GM18499 (cell line): ENCODE results near the gene PSMG4.

Source experiments
- ATAC-seq: cut with Tn5 transposase; IDR thresholded peaks from one replicate; pipeline ENCODE4 v1.9.1; 2021; ENCODE audit warnings: moderate number of reproducible peaks; ENCODE audit not compliant: insufficient read depth, unreplicated experiment

The PSMG4 gene

DNA sequence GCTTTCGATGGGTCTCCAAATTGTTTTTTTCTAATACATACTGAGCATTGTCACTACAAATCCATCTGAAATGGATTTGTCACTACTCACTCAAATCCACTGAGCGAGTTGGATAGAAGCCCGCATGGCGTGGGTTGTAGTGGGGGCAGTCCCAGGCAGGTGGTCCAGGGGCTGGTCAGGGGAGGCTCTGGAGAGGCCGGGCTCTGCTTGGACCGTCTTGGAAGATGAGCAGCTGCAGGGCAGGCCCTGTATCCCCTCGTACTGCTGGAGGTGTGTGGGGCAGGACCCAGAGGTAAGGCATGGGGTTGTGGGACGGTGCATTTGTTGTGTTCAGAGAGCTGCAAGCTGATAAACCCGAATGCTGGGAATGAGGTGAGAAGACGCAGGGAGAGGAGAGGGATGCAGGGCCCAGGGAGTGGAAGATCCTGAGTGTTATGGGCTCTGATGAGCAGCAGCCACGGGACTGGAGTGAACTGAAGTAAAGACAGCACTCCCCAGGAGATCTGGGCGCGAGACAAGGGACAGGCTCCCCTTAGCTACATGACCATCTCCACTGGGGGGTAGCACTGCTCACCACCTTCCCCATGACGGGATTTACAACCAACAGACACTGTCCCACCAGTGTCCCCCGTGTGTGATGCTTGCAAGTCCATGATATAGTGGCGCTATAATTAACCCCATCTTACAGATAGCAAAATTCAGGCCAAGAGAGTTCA, 45.9 kb downstream of the PSMG4 start:
- no peak for ATAC-seq

GRCh38 chr6:3305216-3305565, 46.4 kb downstream of the PSMG4 start:
- no peak for ATAC-seq

DNA sequence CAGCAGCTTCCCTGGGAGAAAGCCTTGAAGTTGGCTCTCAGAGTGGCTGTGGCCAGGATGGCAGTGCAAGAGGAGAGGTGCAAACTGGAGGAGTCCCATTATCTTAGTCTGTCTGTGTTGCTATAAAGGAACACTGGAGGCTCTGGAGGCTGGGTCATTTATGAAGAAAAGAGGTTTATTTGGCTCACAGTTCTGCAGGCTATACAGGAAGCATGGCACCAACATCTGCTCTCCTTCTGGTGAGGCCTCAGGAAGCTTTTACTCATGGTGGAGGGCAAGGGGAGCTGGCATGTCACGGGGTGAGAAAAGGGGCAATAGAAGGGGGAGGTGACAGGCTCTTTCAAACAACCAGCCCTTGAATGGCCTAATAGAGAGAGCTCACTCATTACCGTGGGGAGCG, 47.1 kb downstream of the PSMG4 start:
- ATAC-seq: no peak

DNA sequence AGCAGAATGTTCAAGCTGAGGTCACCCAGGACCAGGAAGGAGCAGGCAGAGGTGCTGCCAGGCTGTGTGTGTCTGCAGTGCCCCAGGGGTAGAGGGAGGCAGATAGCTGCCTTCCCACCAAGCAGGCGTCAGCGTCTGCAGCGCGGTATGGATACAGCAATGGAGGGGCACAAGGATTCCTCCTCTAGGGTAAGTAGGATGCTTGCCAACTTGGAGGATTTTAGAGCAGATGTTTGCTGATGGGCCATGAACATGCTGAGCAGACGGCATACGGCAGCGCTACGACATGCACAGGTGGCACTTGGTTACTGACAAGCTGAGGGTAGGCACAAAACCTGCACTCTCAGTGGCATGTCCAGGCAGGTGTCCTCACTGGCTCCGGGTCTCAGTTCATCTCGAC, 48.1 kb downstream of the PSMG4 start:
- ATAC-seq: no peak

DNA sequence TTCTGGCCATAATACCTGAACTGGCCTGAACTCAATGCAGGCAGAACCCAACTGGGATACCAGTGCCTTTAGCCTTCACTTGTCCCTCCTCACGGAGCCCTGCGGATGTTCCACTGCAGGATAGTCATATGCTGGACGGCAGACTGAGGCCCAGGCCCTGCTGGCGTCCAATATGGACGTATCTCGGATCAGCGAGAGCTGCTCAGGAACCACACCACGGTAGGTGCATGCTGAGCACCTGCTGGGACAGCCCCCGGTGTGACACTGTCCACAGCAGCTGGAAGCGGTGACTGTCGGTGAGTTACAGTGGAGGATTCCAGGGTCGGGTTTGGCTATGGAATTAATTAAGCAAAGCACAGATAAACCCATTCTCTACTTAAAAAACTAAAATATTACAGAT, 48.7 kb downstream of the PSMG4 start:
- no peak for ATAC-seq

- ATAC-seq: no peak
Observed at GRCh38 chr6:3308106-3308505, 49.4 kb downstream of the PSMG4 start.

- no peak for ATAC-seq
Observed at GRCh38 chr6:3309391-3310050, 50.8 kb downstream of the PSMG4 start.

- no peak for ATAC-seq
Observed at GRCh38 chr6:3310051-3310448, 51.3 kb downstream of the PSMG4 start.

- no peak for ATAC-seq
Observed at GRCh38 chr6:3310703-3311102, 52.0 kb downstream of the PSMG4 start.

GRCh38 chr6:3311826-3312225, 53.1 kb downstream of the PSMG4 start:
- no peak for ATAC-seq

DNA sequence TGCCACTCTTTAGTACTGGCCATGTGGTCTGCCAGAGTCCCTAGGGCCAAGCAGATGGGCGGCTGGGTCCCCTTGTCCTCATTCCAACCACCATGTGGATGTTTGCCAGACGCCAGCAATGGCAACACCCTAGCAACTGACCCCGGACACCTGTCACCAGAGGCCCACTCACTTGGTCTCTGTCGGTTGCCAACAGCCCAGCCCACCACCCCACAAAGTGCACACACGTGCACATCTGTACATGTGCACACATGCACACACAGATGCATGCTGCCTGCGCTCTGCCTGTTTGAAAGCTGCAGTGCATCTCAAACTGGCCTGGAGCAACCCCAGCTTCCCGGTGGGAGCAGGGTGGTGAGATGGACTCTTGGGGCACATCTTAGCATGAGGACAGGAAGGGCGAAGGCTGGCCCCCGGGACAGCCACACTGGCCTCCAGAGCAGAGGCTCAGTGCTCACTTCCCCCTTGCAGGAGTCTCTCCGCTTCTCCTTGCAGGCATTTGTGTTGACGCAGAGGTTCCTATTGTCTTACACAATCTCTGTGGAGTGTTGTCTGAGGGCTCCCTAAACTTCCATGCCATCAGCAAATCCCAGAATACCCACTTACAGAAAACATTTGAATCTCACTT, 54.0 kb downstream of the PSMG4 start:
- ATAC-seq: no peak

DNA sequence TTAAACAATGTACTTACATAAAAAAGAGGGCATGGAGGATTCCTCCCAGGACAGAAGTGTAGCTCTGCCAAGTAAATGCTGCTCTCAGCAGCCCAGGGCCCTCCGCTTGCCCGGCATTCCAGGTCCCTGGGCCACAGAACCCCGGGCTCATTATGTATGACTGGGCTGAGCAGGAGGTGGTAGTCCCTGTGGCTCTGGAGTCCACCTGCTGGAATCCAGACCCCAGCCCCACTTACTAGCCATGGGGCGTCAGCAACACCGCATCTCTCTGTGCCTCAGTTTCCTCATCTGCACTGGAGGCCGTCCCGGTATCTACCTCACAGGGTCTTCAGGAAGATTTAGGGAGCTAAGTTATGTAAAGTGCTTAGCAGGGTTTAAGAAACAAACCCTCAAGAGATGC, 55.4 kb downstream of the PSMG4 start:
- ATAC-seq: no peak

DNA sequence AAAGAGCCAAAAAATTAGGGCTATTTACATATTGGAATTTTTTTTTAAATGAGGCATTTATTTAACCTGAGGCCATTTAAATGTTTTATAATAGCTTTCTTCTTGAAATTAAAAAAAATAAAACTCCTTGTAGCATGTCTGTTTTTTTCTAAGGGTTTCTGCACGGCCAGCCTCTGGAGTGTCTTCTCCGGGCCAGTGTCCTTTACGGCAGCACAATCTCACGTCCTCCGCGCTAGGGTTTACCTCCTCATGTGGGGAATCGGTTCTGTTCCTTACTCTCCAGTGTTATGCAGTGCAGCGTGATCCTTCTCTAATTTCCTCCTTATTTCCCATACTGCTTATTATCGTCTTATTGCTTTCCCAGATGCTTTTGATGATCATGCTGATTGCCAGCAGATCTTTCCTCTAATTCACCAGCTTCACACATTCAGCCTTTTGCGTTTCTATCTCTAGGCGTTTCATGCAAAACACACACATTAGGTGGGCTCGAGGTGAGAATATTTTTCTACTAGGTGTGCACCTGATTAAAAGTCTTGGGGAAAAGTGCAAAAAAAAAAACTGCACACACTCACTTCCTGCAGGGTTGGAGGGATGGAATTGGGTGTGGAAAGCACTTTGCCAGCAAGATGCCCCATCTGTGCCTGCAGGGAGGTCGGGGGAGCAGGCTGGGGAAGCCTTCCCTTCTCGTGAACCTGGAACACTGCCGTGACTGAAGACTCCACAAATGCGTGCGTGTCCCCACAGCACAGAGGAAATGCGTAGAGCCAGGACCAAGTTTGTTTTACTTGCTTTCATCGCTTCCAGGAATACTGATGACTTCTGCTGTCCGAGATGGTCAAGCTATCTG, 56.1 kb downstream of the PSMG4 start:
- ATAC-seq: no peak

DNA sequence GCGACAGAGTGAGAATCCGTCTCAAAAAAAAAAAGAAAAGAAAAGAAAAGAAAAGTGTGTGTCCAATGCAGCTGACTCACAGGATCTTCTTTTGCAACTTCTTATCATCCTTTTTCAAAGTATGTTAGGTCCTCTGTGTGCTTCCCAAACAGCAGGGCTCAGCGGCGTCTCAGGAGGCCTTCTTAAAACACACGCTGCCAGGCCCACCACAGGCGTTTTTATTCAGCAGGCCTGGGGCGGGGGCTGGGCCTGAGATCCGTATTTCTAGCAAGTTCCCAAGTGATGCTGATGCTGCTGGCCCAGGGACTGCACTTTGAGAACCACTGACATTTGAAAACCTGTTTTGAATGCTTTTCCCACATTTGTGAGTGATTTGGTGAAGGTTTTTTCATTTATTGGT, 57.1 kb downstream of the PSMG4 start:
- no peak for ATAC-seq

DNA sequence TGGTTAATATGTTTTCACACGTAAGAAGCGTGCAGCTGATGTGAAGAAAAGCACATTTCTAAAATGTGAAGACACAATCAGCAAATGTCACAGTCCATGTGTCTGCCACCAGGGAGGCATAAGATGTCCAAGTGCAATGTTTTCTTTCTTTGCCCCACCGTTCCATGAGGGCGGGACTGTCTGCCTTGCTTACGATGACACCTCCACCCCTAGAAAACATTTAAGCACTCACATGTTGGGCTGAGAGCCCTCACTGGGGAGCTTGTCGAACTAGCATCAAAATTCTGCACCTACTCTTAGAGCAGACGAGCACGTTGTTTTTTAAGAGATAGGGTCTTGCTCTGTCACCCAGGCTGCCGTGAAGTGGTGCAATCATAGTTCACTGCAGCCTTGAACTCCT, 57.6 kb downstream of the PSMG4 start:
- no peak for ATAC-seq

GRCh38 chr6:3316818-3317217, 58.1 kb downstream of the PSMG4 start:
- ATAC-seq: no peak
